T-helper 1 cell (primary cell): ENCODE measurements around the gene KLF11.
A peak's percentile ranks its signal among the peaks of the same experiment; 100 is the strongest.

Experiments used
- DNase-seq, 5 donors: peaks; one replicate each; pipeline ENCODE4 v3.0.0-alpha.2; 2012 to 2020

Gene KLF11

GRCh38 chr2:10067330-10067729, 24.0 kb downstream of the KLF11 start:
- no peak for DNase-seq

- no peak for DNase-seq
Measured at GRCh38 chr2:10067881-10068280, 24.5 kb downstream of the KLF11 start.

- DNase-seq = no peak
Measured at GRCh38 chr2:10071176-10071575, 27.8 kb downstream of the KLF11 start.

- DNase-seq = no peak
Measured at GRCh38 chr2:10071595-10071994, 28.2 kb downstream of the KLF11 start.

GRCh38 chr2:10072656-10073480, 29.5 kb downstream of the KLF11 start:
- peak; percentile 50 to 79 (median 70) for DNase-seq

GRCh38 chr2:10073706-10074105, 30.4 kb downstream of the KLF11 start:
- no peak for DNase-seq

GRCh38 chr2:10075101-10075500, 31.8 kb downstream of the KLF11 start:
- no peak for DNase-seq

GRCh38 chr2:10075571-10076209, 32.3 kb downstream of the KLF11 start:
- DNase-seq = no peak

GRCh38 chr2:10076511-10076910, 33.2 kb downstream of the KLF11 start:
- no peak for DNase-seq

GRCh38 chr2:10076988-10077527, 33.7 kb downstream of the KLF11 start:
- DNase-seq = no peak

GRCh38 chr2:10078001-10078400, 34.7 kb downstream of the KLF11 start:
- DNase-seq = no peak

GRCh38 chr2:10078704-10079265, 35.4 kb downstream of the KLF11 start:
- DNase-seq = no peak

- no peak for DNase-seq
Measured at GRCh38 chr2:10079266-10079869, 36.0 kb downstream of the KLF11 start.

GRCh38 chr2:10079870-10080535, 36.7 kb downstream of the KLF11 start, which contains the start of gene CYS1:
TSS of gene CYS1 (minus strand) at chr2:10080411. CDS start at chr2:10080223, 188 bp downstream.
- no peak for DNase-seq

- DNase-seq = peak in 1 of 5 donors; percentile 38
Measured at GRCh38 chr2:10080536-10081304, 37.4 kb downstream of the KLF11 start.

- no peak for DNase-seq
Measured at GRCh38 chr2:10083046-10083445, 39.7 kb downstream of the KLF11 start.

GRCh38 chr2:10083692-10084211, 40.4 kb downstream of the KLF11 start:
- no peak for DNase-seq

GRCh38 chr2:10084223-10084865, 41.0 kb downstream of the KLF11 start:
- DNase-seq = no peak

- no peak for DNase-seq
Measured at GRCh38 chr2:10085043-10085667, 41.8 kb downstream of the KLF11 start.

GRCh38 chr2:10085668-10086059, 42.3 kb downstream of the KLF11 start:
- DNase-seq = no peak
